ENCODE data around the gene ZNF507. TPM values are rescaled to one million over a fixed set of nuclear protein-coding genes. Genes with fewer than 3 reads are reported as not detected.

Gene ZNF507
- total and polyA plus RNA-seq, 4 donors: 4.0 to 29.8 (median 9.8) TPM

GRCh38 chr19:32343550-32344262, 1.7 kb upstream of the ZNF507 start:
- H3K27me3 ChIP-seq (ENCODE audit: control insufficient read depth in 3 of 3, insufficient read depth in 3 of 3, low read length in 2 of 3): peaks cover 0 to 3% (median 0%) of the 10 kb centered on the region in 3 donors
- H3K36me3 ChIP-seq (ENCODE audit: control insufficient read depth in 4 of 4, insufficient read depth in 4 of 4, low read length in 4 of 4): peaks cover 0 to 6% (median 2%) of the 10 kb centered on the region in 4 donors
- no peak overlapping the region for H3K27ac ChIP-seq (ENCODE audit: low read depth in 1 of 2, low read length in 1 of 2)
- peaks cover 0 to 14% (median 7%) of the 10 kb centered on the region in 5 donors for H3K4me1 ChIP-seq (ENCODE audit: control insufficient read depth in 5 of 5, insufficient read depth in 5 of 5, low read length in 5 of 5)
- 70 to 77% methylated on average over 11 of the region's 11 CpGs for WGBS, 2 donors
- H3K9ac ChIP-seq (ENCODE audit: insufficient read depth in 1 of 2, low read length in 2 of 2): no peak overlapping the region
- no peak overlapping the region for H3K4me3 ChIP-seq
- ATAC-seq (ENCODE audit: insufficient read depth, low FRiP score): no peak
- TF ChIP-seq CTCF (IDR thresholded peaks at IDR 0.05; ENCODE audit: control extremely low read depth, extremely low read depth): no peak
- no peaks in the 10 kb centered on the region for H3K9me3 ChIP-seq (ENCODE audit: control insufficient read depth in 4 of 4, insufficient read depth in 3 of 4, low read length in 3 of 4)
- DNase-seq: no peak

- H3K9ac ChIP-seq (ENCODE audit: insufficient read depth in 1 of 2, low read length in 2 of 2): peak overlapping the region; percentile 34 to 36
- no peak for ATAC-seq (ENCODE audit: insufficient read depth, low FRiP score)
Measured at GRCh38 chr19:32346901-32347300, 1.5 kb downstream of the ZNF507 start.

GRCh38 chr19:32347573-32347972, 2.2 kb downstream of the ZNF507 start:
- Histone ChIP-seq H3K4me1 (ENCODE audit: control insufficient read depth in 5 of 5, insufficient read depth in 5 of 5, low read length in 5 of 5) (peaks cover 0 to 26% (median 7%) of the 10 kb centered on the region in 5 donors), H3K9me3 (ENCODE audit: control insufficient read depth in 4 of 4, insufficient read depth in 3 of 4, low read length in 3 of 4) (no peaks in the 10 kb centered on the region), H3K27me3 (ENCODE audit: control insufficient read depth in 3 of 3, insufficient read depth in 3 of 3, low read length in 2 of 3) (peaks cover 0 to 3% (median 0%) of the 10 kb centered on the region in 3 donors), H3K9ac (ENCODE audit: insufficient read depth in 1 of 2, low read length in 2 of 2) (no peak overlapping the region), H3K36me3 (ENCODE audit: control insufficient read depth in 4 of 4, insufficient read depth in 4 of 4, low read length in 4 of 4) (peaks cover 0 to 16% (median 8%) of the 10 kb centered on the region in 4 donors), H3K4me3 (no peak overlapping the region), H3K27ac (ENCODE audit: low read depth in 1 of 2, low read length in 1 of 2) (no peak overlapping the region)
- no peak for DNase-seq
- no peak for ATAC-seq (ENCODE audit: insufficient read depth, low FRiP score)
- TF ChIP-seq CTCF (IDR thresholded peaks at IDR 0.05; ENCODE audit: control extremely low read depth, extremely low read depth): no peak

More at GRCh38 chr19:32346901-32347300, 1.5 kb downstream of the ZNF507 start:
- H3K36me3 ChIP-seq (ENCODE audit: control insufficient read depth in 4 of 4, insufficient read depth in 4 of 4, low read length in 4 of 4): peaks cover 0 to 16% (median 8%) of the 10 kb centered on the region in 4 donors
- H3K4me1 ChIP-seq (ENCODE audit: control insufficient read depth in 5 of 5, insufficient read depth in 5 of 5, low read length in 5 of 5): peaks cover 0 to 22% (median 7%) of the 10 kb centered on the region in 5 donors
- H3K27ac ChIP-seq (ENCODE audit: low read depth in 1 of 2, low read length in 1 of 2): no peak overlapping the region
- DNase-seq: no peak
- H3K27me3 ChIP-seq (ENCODE audit: control insufficient read depth in 3 of 3, insufficient read depth in 3 of 3, low read length in 2 of 3): peaks cover 0 to 3% (median 0%) of the 10 kb centered on the region in 3 donors
- TF ChIP-seq CTCF (IDR thresholded peaks at IDR 0.05; ENCODE audit: control extremely low read depth, extremely low read depth): no peak
- 47 to 55% methylated on average over 3 of the region's 3 CpGs for WGBS, 2 donors
- H3K4me3 ChIP-seq: no peak overlapping the region
- H3K9me3 ChIP-seq (ENCODE audit: control insufficient read depth in 4 of 4, insufficient read depth in 3 of 4, low read length in 3 of 4): no peaks in the 10 kb centered on the region

Data from lung (tissue), 12 donors.